Measurements from ENCODE around the gene TPGS2. TPM values are rescaled to one million over a fixed set of nuclear protein-coding genes. Genes with fewer than 3 reads are reported as not detected.
A peak's percentile ranks its signal among the peaks of the same experiment; 100 is the strongest.
"Not testable (repeated sequence)": the region's sequence is repeated elsewhere in the genome, so short reads cannot be mapped to it uniquely, and the experiment has no call there.

TPGS2 gene, protein sequence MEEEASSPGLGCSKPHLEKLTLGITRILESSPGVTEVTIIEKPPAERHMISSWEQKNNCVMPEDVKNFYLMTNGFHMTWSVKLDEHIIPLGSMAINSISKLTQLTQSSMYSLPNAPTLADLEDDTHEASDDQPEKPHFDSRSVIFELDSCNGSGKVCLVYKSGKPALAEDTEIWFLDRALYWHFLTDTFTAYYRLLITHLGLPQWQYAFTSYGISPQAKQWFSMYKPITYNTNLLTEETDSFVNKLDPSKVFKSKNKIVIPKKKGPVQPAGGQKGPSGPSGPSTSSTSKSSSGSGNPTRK
- total RNA-seq (10 to 100 TPM; 22.2 to 67.6 (median 36.5) TPM), polyA plus RNA-seq (10 to 100 TPM; 12.5 to 38.3 TPM)
- long read RNA-seq, donor 1, full-length matches to known transcripts = 29 of 36 reads
- long read RNA-seq, donor 1, partial matches to known transcripts = 0 of 36 reads
- long read RNA-seq, donor 1, other reads (novel, unspliced or antisense) = 7 of 36 reads
- long read RNA-seq, donor 2, full-length matches to known transcripts = 102 of 119 reads
- long read RNA-seq, donor 2, partial matches to known transcripts = 2 of 119 reads
- long read RNA-seq, donor 2, other reads (novel, unspliced or antisense) = 15 of 119 reads
- long read RNA-seq, donor 3, full-length matches to known transcripts = 33 of 36 reads
- long read RNA-seq, donor 3, partial matches to known transcripts = 0 of 36 reads
- long read RNA-seq, donor 3, other reads (novel, unspliced or antisense) = 3 of 36 reads

DNA sequence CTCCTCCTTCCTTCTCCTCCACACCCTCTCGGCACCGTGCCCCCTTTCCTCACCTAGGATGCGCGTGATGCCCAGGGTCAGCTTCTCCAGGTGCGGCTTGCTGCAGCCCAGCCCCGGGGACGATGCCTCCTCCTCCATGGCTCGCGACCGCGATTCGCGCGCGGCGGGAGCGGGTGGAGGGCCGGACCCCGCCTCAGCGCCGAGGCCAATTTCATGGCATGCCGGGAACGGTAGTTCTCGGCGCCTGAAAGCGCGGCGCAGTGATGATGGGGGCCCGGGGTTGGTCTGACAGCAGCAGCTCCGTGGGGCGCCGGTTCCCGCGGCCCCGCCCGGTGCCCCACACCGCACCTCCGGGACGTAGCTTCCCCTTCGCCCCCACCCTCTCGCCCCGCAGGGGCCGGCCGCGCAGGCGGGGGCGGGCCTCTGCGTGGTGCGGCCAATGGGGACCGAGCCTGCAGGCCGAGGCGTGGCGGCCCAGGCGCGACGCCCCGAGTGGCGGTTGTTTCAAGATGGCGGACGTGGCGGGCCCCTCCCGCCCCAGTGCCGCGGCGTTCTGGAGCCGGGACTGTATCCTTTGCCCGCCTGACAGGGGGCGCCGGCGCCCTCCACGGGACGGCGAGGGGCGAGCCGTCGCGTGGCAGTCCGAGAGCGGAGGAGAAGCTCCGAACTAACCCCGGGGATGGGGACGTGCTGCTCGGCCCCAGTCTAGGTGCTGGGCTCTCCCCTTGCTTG, at the start of gene TPGS2, which contains the start of gene KIAA1328:
Gene TPGS2, minus strand, starts transcription at position 373 of the 732 bp plus-strand sequence. Its CDS starts 235 bp downstream, at position 138.
Gene KIAA1328, plus strand, starts transcription at position 498 of the 732 bp plus-strand sequence. Its CDS starts 12 bp downstream, at position 510.
- Histone ChIP-seq H3K36me3 (no peaks in the 10 kb centered on the region), H3K4me3 (peak within 1 kb of the TSS; percentile 77 to 97 (median 85)), H3K9me3 (no peaks in the 10 kb centered on the region), H3K27ac (peak within 1 kb of the TSS; percentile 36 to 86 (median 70)), H3K4me1 (peaks cover 0 to 22% (median 11%) of the 10 kb centered on the region in 12 donors), H3K27me3 (no peaks in the 10 kb centered on the region)
- DNase-seq (peak; percentile 84 to 94 (median 87)), ATAC-seq (peak; percentile 93 to 99 (median 98))
- intact Hi-C loops (cut with DNase I) = no loop called here
- peak in 1 of 2 donors; percentile 65 for TF ChIP-seq POLR2A (IDR thresholded peaks at IDR 0.05)
- TF ChIP-seq, protein P1, sequence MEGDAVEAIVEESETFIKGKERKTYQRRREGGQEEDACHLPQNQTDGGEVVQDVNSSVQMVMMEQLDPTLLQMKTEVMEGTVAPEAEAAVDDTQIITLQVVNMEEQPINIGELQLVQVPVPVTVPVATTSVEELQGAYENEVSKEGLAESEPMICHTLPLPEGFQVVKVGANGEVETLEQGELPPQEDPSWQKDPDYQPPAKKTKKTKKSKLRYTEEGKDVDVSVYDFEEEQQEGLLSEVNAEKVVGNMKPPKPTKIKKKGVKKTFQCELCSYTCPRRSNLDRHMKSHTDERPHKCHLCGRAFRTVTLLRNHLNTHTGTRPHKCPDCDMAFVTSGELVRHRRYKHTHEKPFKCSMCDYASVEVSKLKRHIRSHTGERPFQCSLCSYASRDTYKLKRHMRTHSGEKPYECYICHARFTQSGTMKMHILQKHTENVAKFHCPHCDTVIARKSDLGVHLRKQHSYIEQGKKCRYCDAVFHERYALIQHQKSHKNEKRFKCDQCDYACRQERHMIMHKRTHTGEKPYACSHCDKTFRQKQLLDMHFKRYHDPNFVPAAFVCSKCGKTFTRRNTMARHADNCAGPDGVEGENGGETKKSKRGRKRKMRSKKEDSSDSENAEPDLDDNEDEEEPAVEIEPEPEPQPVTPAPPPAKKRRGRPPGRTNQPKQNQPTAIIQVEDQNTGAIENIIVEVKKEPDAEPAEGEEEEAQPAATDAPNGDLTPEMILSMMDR (IDR thresholded peaks at IDR 0.05) = peak in 11 of 12 donors; percentile 11 to 64 (median 40)
- WGBS, 4 donors = 0 to 1% (median 0%) methylated on average over 28 to 83 of the region's 83 CpGs

DNA sequence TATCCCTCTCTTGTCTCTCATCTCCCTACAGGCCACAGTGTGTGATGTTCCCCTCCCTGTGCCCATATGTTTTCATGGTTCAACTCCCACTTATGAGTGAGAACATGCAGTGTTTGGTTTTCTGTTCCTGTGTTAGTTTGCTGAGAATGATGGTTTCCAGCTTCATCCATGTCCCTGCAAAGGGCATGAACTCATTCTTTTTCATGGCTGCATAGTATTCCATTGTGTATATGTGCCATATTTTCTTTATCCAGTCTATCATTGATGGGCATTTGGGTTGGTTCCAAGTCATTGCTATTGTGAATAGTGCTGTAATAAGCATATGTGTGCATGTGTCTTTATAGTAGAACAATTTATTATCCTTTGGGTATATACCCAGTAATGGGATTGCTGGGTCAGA, 45.0 kb upstream of the TPGS2 start:
- not testable (repeated sequence) for H3K36me3 ChIP-seq, DNase-seq, ATAC-seq, H3K27me3 ChIP-seq, H3K4me1 ChIP-seq, H3K27ac ChIP-seq, H3K4me3 ChIP-seq
- peaks cover 0 to 19% (median 5%) of the 10 kb centered on the region in 12 donors for H3K9me3 ChIP-seq
- intact Hi-C loops (cut with DNase I) = loop anchor here in 1 of 10 donors (10.0 kb wide), 1 partner anchor 61 kb away; no protein-coding TSS in a partner anchor

DNA sequence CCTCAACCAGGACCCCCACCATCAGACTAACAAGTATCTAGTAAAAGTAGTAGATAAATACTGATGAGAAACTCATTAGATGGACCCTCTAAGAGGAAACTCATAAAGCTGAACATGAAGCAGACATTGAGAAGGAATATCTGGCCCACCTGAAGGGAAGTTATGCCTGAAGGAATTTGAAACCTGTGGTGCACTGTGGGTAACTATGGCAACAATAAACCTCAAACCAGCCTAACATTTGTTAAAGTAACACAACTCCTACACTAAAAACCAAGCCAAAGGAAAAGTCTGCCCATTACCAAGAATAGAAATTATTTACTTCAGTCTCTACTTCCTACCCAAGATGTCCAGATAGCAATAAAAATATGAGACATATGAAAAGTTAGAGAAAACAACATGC, 43.5 kb upstream of the TPGS2 start:
- intact Hi-C loops (cut with DNase I) = loop anchor here in 1 of 10 donors (10.0 kb wide), 1 partner anchor 62 kb away; no protein-coding TSS in a partner anchor
- H3K27me3 ChIP-seq = no peaks in the 10 kb centered on the region

DNA sequence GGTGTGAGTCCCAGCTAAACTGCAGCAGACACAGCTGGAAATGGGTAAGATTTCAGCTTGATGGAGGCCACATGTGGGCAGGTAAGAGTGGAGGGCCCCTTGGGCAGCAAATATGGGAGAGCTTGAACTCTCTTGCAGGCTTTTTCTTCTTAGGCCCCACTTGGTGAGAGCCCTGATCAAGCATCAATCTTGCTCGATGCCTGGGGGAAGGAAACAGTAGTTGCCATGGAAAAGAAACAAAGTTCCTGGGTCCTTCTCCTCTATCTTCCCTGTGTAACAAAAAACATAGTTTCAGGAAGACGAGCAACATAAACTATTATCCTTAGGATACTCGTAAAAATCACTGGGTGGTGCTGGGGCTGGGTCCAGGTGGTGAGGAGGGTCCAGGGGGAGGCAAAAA, 43.0 kb upstream of the TPGS2 start:
- Histone ChIP-seq H3K9me3 (peaks cover 0 to 19% (median 5%) of the 10 kb centered on the region in 12 donors), H3K36me3 (peaks cover 0 to 5% (median 0%) of the 10 kb centered on the region in 9 donors), H3K4me1 (no peaks in the 10 kb centered on the region), H3K27me3 (no peaks in the 10 kb centered on the region), H3K27ac (no peak overlapping the region), H3K4me3 (no peak overlapping the region)
- DNase-seq (no peak), ATAC-seq (no peak)
- 73 to 88% (median 85%) methylated on average over 3 of the region's 3 CpGs for WGBS, 4 donors
- TF ChIP-seq POLR2A (IDR thresholded peaks at IDR 0.05) = no peak
- TF ChIP-seq, protein P1 (IDR thresholded peaks at IDR 0.05) = no peak
- intact Hi-C loops (cut with DNase I) = loop anchor here in 1 of 10 donors (10.0 kb wide), 1 partner anchor 63 kb away; no protein-coding TSS in a partner anchor

More for the DNA sequence above, 43.5 kb upstream of the TPGS2 start:
- peaks cover 0 to 5% (median 0%) of the 10 kb centered on the region in 9 donors for H3K36me3 ChIP-seq
- no peak overlapping the region for H3K4me3 ChIP-seq
- no peak for TF ChIP-seq POLR2A (IDR thresholded peaks at IDR 0.05)
- TF ChIP-seq, protein P1 (IDR thresholded peaks at IDR 0.05) = no peak
- no peaks in the 10 kb centered on the region for H3K4me1 ChIP-seq
- H3K27ac ChIP-seq = no peak overlapping the region
- DNase-seq (no peak), ATAC-seq (no peak)
- peaks cover 0 to 19% (median 5%) of the 10 kb centered on the region in 12 donors for H3K9me3 ChIP-seq

Data from heart left ventricle (tissue), 16 donors.